GM23338 (cell line): Measurements from ENCODE around the gene NEK7. TPM values are rescaled to one million over a fixed set of nuclear protein-coding genes. Genes with fewer than 3 reads are reported as not detected.

Experiments used
- ATAC-seq: fragments of 200-7000 bp; cut with Tn5 transposase; 3 replicates; pipeline ENCODE4 v1.9.1; 2020
- DNase-seq: peaks from one replicate; pipeline ENCODE4 v3.0.0-alpha.2; 2015; ENCODE audit warnings: low spot score
- H2AFZ ChIP-seq: fragments of 200-600 bp; sonication (generic); 2 replicates; pipeline ENCODE4 v1.8.0; 2016; ENCODE audit warnings: antibody characterized with exemption, mild to moderate bottlenecking, moderate library complexity
- H3F3A ChIP-seq: fragments of 200-600 bp; sonication (generic); replicated peaks from 2 replicates; pipeline ENCODE4 v1.8.0; 2017; ENCODE audit warnings: antibody characterized with exemption, mixed run types, low read depth
- H3K27ac ChIP-seq: fragments of 200-600 bp; sonication (generic); 2 replicates; pipeline ENCODE4 v1.6.1; 2016; ENCODE audit warnings: low read depth
- H3K27me3 ChIP-seq: fragments of 200-600 bp; sonication (generic); 2 replicates; pipeline ENCODE4 v1.8.0; 2016; ENCODE audit warnings: mild to moderate bottlenecking, mixed run types, moderate library complexity; ENCODE audit not compliant: insufficient read depth
- H3K36me3 ChIP-seq: fragments of 200-600 bp; sonication (generic); 2 replicates; pipeline ENCODE4 v1.8.0; 2016; ENCODE audit warnings: mild to moderate bottlenecking; ENCODE audit not compliant: insufficient read depth
- H3K4me1 ChIP-seq: fragments of 200-600 bp; sonication (generic); 2 replicates; pipeline ENCODE4 v1.8.0; 2016; ENCODE audit warnings: mild to moderate bottlenecking, moderate library complexity; ENCODE audit not compliant: insufficient read depth
- H3K4me2 ChIP-seq: fragments of 200-600 bp; sonication (generic); 2 replicates; pipeline ENCODE4 v1.7.1; 2017; ENCODE audit warnings: mixed run types
- H3K4me3 ChIP-seq: fragments of 200-600 bp; sonication (generic); 2 replicates; pipeline ENCODE4 v1.6.1; 2016; ENCODE audit warnings: mixed run types
- H3K79me2 ChIP-seq: fragments of 200-600 bp; sonication (generic); replicated peaks from 2 replicates; pipeline ENCODE4 v1.8.0; 2017; ENCODE audit warnings: mild to moderate bottlenecking; ENCODE audit not compliant: insufficient read depth
- H3K9me2 ChIP-seq: fragments of 200-600 bp; sonication (generic); 2 replicates; pipeline ENCODE4 v1.8.0; 2017; ENCODE audit not compliant: insufficient read depth
- H4K20me1 ChIP-seq: fragments of 200-600 bp; sonication (generic); replicated peaks from 2 replicates; pipeline ENCODE4 v1.8.0; 2017; ENCODE audit warnings: mild to moderate bottlenecking; ENCODE audit not compliant: insufficient read depth
- H3K27ac Mint-ChIP-seq: 2 replicates; pipeline ENCODE4 v1.8.0; 2020; ENCODE audit warnings: inconsistent platforms, mild to moderate bottlenecking, moderate library complexity, mixed read lengths
- H3K27me3 Mint-ChIP-seq: 3 replicates; pipeline ENCODE4 v1.8.0; 2022; ENCODE audit warnings: low read depth, mild to moderate bottlenecking, moderate library complexity, mixed read lengths, inconsistent platforms; ENCODE audit not compliant: insufficient read depth, poor library complexity
- H3K36me3 Mint-ChIP-seq: 3 replicates; pipeline ENCODE4 v1.8.0; 2021; ENCODE audit warnings: low read depth, mild to moderate bottlenecking, inconsistent platforms, moderate library complexity, mixed read lengths
- H3K4me1 Mint-ChIP-seq: 3 replicates; pipeline ENCODE4 v1.8.0; 2020; ENCODE audit warnings: mild to moderate bottlenecking, inconsistent platforms, mixed read lengths
- H3K4me3 Mint-ChIP-seq: 3 replicates; pipeline ENCODE4 v1.8.0; 2021; ENCODE audit warnings: moderate library complexity, mild to moderate bottlenecking, inconsistent platforms, mixed read lengths
- H3K9me3 Mint-ChIP-seq: 3 replicates; pipeline ENCODE4 v1.8.0; 2020; ENCODE audit warnings: moderate library complexity, mild to moderate bottlenecking, inconsistent platforms, mixed read lengths
- EZH2phosphoT487 ChIP-seq: fragments of 200-600 bp; sonication (generic); IDR thresholded peaks from one replicate; pipeline ENCODE4 v1.8.1; 2018; ENCODE audit warnings: antibody characterized with exemption; ENCODE audit not compliant: unreplicated experiment
- JUNB ChIP-seq: IDR thresholded peaks from one replicate; pipeline ENCODE4 v1.6.1; 2016; ENCODE audit warnings: antibody characterized with exemption; ENCODE audit not compliant: unreplicated experiment
- NANOG ChIP-seq: IDR thresholded peaks from 2 replicates; pipeline ENCODE4 v1.6.1; 2016; ENCODE audit warnings: antibody characterized with exemption, borderline replicate concordance
- POLR2AphosphoS5 ChIP-seq: IDR thresholded peaks from 2 replicates; pipeline ENCODE4 v1.6.1; 2016; ENCODE audit warnings: antibody characterized with exemption, low read depth
- STAT1 ChIP-seq: IDR thresholded peaks from one replicate; pipeline ENCODE4 v1.6.1; 2016; ENCODE audit warnings: antibody characterized with exemption; ENCODE audit not compliant: unreplicated experiment
- ZNF114 ChIP-seq: fragments of 250-450 bp; sonication (Bioruptor Pico); IDR thresholded peaks from 2 replicates; pipeline ENCODE4 v1.5.0; 2020; ENCODE audit warnings: mild to moderate bottlenecking, moderate library complexity
- ZNF331 ChIP-seq: fragments of 250-450 bp; sonication (Bioruptor Pico); IDR thresholded peaks from 2 replicates; pipeline ENCODE4 v1.5.0; 2020; ENCODE audit warnings: low read depth, mild to moderate bottlenecking, moderate library complexity
- long read RNA-seq: library from polyadenylated mRNA; unstranded; transcript quantifications from one replicate; pipeline ENCODE4 v2.0.0, GENCODE V29; 2020; ENCODE audit not compliant: unreplicated experiment
- polyA plus RNA-seq: library from polyadenylated mRNA; unstranded; fragments of >200 nt; fragmentation: Nextera tagmentation; extraction: Ambion mirVana; gene quantifications from 2 replicates; pipeline ENCODE4 v1.2.1, GENCODE V29; 2016
- total RNA-seq: library from RNA; depleted of rRNA; stranded (reverse); fragments of >200 nt; shearing (Covaris generic); gene quantifications from 2 replicates; pipeline ENCODE4 v1.2.3, GENCODE V29; 2014; rRNA removed
- TF ChIP-seq, protein P1 (sequence below): fragments of 250-450 bp; sonication (Bioruptor Pico); IDR thresholded peaks from 2 replicates; pipeline ENCODE4 v1.5.0; 2020; ENCODE audit warnings: mild to moderate bottlenecking, moderate library complexity
- TF ChIP-seq, protein P2 (sequence below): IDR thresholded peaks from 2 replicates; pipeline ENCODE4 v1.6.1; 2016; ENCODE audit warnings: antibody characterized with exemption

The NEK7 gene
- 15.3 and 18.6 TPM in 2 replicates for total RNA-seq
- 3.2 and 4.8 TPM in 2 replicates for polyA plus RNA-seq
- long read RNA-seq, partial matches to known transcripts: 1 of 1 reads
- long read RNA-seq, other reads (novel, unspliced or antisense): 0 of 1 reads

DNA sequence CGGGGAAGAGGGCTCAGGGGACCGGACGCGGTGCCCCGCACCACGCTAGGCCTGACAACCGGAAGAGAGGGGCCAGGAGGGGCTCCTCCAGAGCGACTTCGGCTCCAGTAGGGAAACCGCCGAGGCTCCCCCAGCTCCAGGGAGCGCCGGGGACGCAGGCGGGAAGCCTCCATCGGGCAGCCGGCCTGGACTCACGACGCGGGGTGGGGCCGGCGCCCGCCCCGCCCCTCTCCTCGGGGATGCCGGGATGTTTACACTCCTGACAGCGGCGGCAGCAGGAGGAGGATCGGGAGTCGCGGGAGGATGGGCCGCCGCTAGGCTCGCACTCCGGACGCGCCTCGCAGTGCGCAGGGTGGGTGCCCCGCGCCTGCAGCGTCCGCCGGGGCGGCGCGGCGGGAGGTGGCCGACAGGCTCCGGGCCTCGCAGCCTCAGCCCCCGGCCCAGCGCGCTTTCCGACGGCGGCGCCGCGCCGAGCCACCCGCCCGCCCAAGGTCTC is at the start of gene NEK7:
Gene NEK7, plus strand, starts transcription at position 254 of the 496 bp plus-strand sequence. CDS start 75,583 bp downstream, outside the sequence.
- Histone ChIP-seq H3K4me1 (peaks cover 22% of the 10 kb centered on the region), H3K27me3 (no peaks in the 10 kb centered on the region), H3K79me2 (peaks cover 32% of the 10 kb centered on the region), H3K9me2 (no peaks in the 10 kb centered on the region), H2AFZ (peak within 1 kb of the TSS; percentile 95), H4K20me1 (no peaks in the 10 kb centered on the region), H3K27ac (peak within 1 kb of the TSS; percentile 92), H3K4me3 (peak within 1 kb of the TSS; percentile 84), H3K36me3 (no peaks in the 10 kb centered on the region), H3K4me2 (peak within 1 kb of the TSS; percentile 79), H3F3A (no peaks in the 10 kb centered on the region)
- TF ChIP-seq, protein P1, sequence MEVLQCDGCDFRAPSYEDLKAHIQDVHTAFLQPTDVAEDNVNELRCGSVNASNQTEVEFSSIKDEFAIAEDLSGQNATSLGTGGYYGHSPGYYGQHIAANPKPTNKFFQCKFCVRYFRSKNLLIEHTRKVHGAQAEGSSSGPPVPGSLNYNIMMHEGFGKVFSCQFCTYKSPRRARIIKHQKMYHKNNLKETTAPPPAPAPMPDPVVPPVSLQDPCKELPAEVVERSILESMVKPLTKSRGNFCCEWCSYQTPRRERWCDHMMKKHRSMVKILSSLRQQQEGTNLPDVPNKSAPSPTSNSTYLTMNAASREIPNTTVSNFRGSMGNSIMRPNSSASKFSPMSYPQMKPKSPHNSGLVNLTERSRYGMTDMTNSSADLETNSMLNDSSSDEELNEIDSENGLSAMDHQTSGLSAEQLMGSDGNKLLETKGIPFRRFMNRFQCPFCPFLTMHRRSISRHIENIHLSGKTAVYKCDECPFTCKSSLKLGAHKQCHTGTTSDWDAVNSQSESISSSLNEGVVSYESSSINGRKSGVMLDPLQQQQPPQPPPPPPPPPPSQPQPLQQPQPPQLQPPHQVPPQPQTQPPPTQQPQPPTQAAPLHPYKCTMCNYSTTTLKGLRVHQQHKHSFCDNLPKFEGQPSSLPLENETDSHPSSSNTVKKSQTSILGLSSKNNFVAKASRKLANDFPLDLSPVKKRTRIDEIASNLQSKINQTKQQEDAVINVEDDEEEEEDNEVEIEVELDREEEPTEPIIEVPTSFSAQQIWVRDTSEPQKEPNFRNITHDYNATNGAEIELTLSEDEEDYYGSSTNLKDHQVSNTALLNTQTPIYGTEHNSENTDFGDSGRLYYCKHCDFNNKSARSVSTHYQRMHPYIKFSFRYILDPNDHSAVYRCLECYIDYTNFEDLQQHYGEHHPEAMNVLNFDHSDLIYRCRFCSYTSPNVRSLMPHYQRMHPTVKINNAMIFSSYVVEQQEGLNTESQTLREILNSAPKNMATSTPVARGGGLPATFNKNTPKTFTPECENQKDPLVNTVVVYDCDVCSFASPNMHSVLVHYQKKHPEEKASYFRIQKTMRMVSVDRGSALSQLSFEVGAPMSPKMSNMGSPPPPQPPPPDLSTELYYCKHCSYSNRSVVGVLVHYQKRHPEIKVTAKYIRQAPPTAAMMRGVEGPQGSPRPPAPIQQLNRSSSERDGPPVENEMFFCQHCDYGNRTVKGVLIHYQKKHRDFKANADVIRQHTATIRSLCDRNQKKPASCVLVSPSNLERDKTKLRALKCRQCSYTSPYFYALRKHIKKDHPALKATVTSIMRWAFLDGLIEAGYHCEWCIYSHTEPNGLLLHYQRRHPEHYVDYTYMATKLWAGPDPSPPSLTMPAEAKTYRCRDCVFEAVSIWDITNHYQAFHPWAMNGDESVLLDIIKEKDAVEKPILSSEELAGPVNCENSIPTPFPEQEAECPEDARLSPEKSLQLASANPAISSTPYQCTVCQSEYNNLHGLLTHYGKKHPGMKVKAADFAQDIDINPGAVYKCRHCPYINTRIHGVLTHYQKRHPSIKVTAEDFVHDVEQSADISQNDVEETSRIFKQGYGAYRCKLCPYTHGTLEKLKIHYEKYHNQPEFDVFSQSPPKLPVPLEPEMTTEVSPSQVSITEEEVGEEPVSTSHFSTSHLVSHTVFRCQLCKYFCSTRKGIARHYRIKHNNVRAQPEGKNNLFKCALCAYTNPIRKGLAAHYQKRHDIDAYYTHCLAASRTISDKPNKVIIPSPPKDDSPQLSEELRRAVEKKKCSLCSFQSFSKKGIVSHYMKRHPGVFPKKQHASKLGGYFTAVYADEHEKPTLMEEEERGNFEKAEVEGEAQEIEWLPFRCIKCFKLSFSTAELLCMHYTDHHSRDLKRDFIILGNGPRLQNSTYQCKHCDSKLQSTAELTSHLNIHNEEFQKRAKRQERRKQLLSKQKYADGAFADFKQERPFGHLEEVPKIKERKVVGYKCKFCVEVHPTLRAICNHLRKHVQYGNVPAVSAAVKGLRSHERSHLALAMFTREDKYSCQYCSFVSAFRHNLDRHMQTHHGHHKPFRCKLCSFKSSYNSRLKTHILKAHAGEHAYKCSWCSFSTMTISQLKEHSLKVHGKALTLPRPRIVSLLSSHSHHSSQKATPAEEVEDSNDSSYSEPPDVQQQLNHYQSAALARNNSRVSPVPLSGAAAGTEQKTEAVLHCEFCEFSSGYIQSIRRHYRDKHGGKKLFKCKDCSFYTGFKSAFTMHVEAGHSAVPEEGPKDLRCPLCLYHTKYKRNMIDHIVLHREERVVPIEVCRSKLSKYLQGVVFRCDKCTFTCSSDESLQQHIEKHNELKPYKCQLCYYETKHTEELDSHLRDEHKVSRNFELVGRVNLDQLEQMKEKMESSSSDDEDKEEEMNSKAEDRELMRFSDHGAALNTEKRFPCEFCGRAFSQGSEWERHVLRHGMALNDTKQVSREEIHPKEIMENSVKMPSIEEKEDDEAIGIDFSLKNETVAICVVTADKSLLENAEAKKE (CRISPR knock-in tag): no peak
- peak; percentile 75 for TF ChIP-seq POLR2AphosphoS5
- peak within 1 kb of the TSS; percentile 91 for H3K27ac Mint-ChIP-seq
- peak; percentile 63 for ATAC-seq
- H3K4me1 Mint-ChIP-seq: peaks cover 26% of the 10 kb centered on the region
- peaks cover 1% of the 10 kb centered on the region for H3K27me3 Mint-ChIP-seq
- DNase-seq: peak; percentile 76
- peak within 1 kb of the TSS; percentile 89 for H3K4me3 Mint-ChIP-seq
- H3K36me3 Mint-ChIP-seq: no peaks in the 10 kb centered on the region
- no peaks in the 10 kb centered on the region; the same call in 2 of the 3 replicates for H3K9me3 Mint-ChIP-seq

DNA sequence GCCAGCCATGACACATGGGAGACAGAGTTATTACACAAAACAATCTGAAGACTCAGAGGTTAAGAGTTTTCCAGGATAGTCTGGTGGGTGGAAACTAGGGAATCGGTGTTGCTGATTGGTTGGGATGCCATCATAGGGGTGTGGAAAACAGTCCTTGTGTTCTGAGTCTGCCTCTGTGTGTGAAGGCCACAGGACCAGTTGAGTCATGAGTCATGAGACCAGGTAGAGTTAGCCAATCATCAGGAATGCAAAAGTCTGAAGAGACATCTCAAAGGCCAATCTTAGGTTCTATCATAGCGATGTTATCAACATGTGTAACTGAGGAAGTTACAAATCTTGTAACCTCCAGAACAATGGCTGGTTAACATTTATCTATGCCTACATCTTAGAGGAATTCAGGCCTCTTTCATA is 49.7 kb upstream of the NEK7 start:
- no peak overlapping the region for H2AFZ ChIP-seq
- no peaks in the 10 kb centered on the region for H3F3A ChIP-seq
- no peak overlapping the region for H3K4me3 ChIP-seq
- Mint-ChIP-seq H3K27ac (peak overlapping the region; percentile 67; the same call in 1 of the 2 replicates), H3K36me3 (no peaks in the 10 kb centered on the region), H3K4me1 (no peaks in the 10 kb centered on the region), H3K27me3 (peaks cover 2% of the 10 kb centered on the region), H3K9me3 (no peaks in the 10 kb centered on the region), H3K4me3 (no peak overlapping the region)
- H3K4me1 ChIP-seq: no peaks in the 10 kb centered on the region
- H3K4me2 ChIP-seq: no peak overlapping the region
- no peaks in the 10 kb centered on the region for H3K27me3 ChIP-seq
- no peaks in the 10 kb centered on the region for H3K36me3 ChIP-seq
- H3K27ac ChIP-seq: no peak overlapping the region
- no peak for DNase-seq
- no peak for ATAC-seq
- H4K20me1 ChIP-seq: no peaks in the 10 kb centered on the region
- H3K9me2 ChIP-seq: peaks cover 12% of the 10 kb centered on the region; the same call in 1 of the 2 replicates
- H3K79me2 ChIP-seq: no peaks in the 10 kb centered on the region
- no peak for TF ChIP-seq EZH2phosphoT487
- TF ChIP-seq STAT1: no peak
- TF ChIP-seq, protein P2, sequence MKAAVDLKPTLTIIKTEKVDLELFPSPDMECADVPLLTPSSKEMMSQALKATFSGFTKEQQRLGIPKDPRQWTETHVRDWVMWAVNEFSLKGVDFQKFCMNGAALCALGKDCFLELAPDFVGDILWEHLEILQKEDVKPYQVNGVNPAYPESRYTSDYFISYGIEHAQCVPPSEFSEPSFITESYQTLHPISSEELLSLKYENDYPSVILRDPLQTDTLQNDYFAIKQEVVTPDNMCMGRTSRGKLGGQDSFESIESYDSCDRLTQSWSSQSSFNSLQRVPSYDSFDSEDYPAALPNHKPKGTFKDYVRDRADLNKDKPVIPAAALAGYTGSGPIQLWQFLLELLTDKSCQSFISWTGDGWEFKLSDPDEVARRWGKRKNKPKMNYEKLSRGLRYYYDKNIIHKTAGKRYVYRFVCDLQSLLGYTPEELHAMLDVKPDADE: no peak
- no peak for TF ChIP-seq JUNB
- no peak for TF ChIP-seq NANOG
- no peak for TF ChIP-seq ZNF331 (CRISPR knock-in tag)
- no peak for TF ChIP-seq ZNF114 (CRISPR knock-in tag)
